Non-pigmented ciliary epithelial cell (primary cell): ENCODE results near the gene STK32B.
"Not testable (repeated sequence)": the region's sequence is repeated elsewhere in the genome, so short reads cannot be mapped to it uniquely, and the experiment has no call there.

Experiments
- DNase-seq: peaks from one replicate; pipeline ENCODE4 v3.0.0-alpha.2; 2010; ENCODE audit warnings: low read depth

Gene STK32B

GRCh38 chr4:5051278-5052203 is at the start of gene STK32B:
Gene STK32B (plus strand): TSS chr4:5051480.
- peak; percentile 26 for DNase-seq

- not testable (repeated sequence) for DNase-seq
Observed at GRCh38 chr4:5001641-5002040, 49.6 kb upstream of the STK32B start.

GRCh38 chr4:5003372-5003857 is 47.9 kb upstream of the STK32B start:
- DNase-seq: no peak

- DNase-seq: no peak
Observed at GRCh38 chr4:5003918-5004317, 47.4 kb upstream of the STK32B start.

- no peak for DNase-seq
Observed at GRCh38 chr4:5004496-5004895, 46.8 kb upstream of the STK32B start.

- DNase-seq: not testable (repeated sequence)
Observed at GRCh38 chr4:5006932-5007331, 44.3 kb upstream of the STK32B start.

- DNase-seq: no peak
Observed at GRCh38 chr4:5009796-5010195, 41.5 kb upstream of the STK32B start.

- DNase-seq: no peak
Observed at GRCh38 chr4:5010984-5011383, 40.3 kb upstream of the STK32B start.

- DNase-seq: no peak
Observed at GRCh38 chr4:5012244-5012898, 38.9 kb upstream of the STK32B start.

GRCh38 chr4:5012958-5013357 is 38.3 kb upstream of the STK32B start:
- no peak for DNase-seq

- no peak for DNase-seq
Observed at GRCh38 chr4:5014007-5014682, 37.1 kb upstream of the STK32B start.

- no peak for DNase-seq
Observed at GRCh38 chr4:5018096-5018495, 33.2 kb upstream of the STK32B start.

- DNase-seq: no peak
Observed at GRCh38 chr4:5018603-5019002, 32.7 kb upstream of the STK32B start.

GRCh38 chr4:5019274-5019673 is 32.0 kb upstream of the STK32B start, which contains the start of gene CYTL1:
Gene CYTL1 (minus strand): TSS chr4:5019458. CDS start chr4:5019445, 13 bp downstream.
- DNase-seq: no peak

- no peak for DNase-seq
Observed at GRCh38 chr4:5019796-5020195, 31.5 kb upstream of the STK32B start.

GRCh38 chr4:5020341-5020740 is 30.9 kb upstream of the STK32B start:
- DNase-seq: no peak

GRCh38 chr4:5021546-5021945 is 29.7 kb upstream of the STK32B start:
- no peak for DNase-seq

GRCh38 chr4:5024673-5025072 is 26.6 kb upstream of the STK32B start:
- no peak for DNase-seq

- DNase-seq: no peak
Observed at GRCh38 chr4:5026371-5026770, 24.9 kb upstream of the STK32B start.

GRCh38 chr4:5027346-5027745 is 23.9 kb upstream of the STK32B start:
- no peak for DNase-seq

- no peak for DNase-seq
Observed at GRCh38 chr4:5028480-5028879, 22.8 kb upstream of the STK32B start.

GRCh38 chr4:5029447-5029846 is 21.8 kb upstream of the STK32B start:
- DNase-seq: no peak

GRCh38 chr4:5030221-5030620 is 21.1 kb upstream of the STK32B start:
- DNase-seq: no peak
